Sciatic nerve (tissue), 2 donors: ENCODE measurements around the gene PTPRN2. TPM values are rescaled to one million over a fixed set of nuclear protein-coding genes. Genes with fewer than 3 reads are reported as not detected.

ENCODE experiments used
- ATAC-seq: fragments of 200-7000 bp; cut with Tn5 transposase; one replicate; pipeline ENCODE4 v1.9.1; 2020; ENCODE audit warnings: mild to moderate bottlenecking, moderate library complexity
- DNase-seq: peaks from one replicate; pipeline ENCODE4 v3.0.0-alpha.2; 2020; ENCODE audit warnings: low spot score
- intact Hi-C: fragments of 100-400 bp; cut with DNase I; formaldehyde crosslinking; loops from one replicate; pipeline ENCODE4 v1.14.2; 2022
- total RNA-seq: library from RNA; stranded (reverse); fragmentation: NEBNext Ultra II Directional; extraction: Animal tissue kit (Norgen Biotek cat#: 25700); gene quantifications from one replicate; pipeline ENCODE4 v1.2.1, GENCODE V29; 2021
- donor health status: DM: no; HTN: no; CAD: no.
- donor health status: DM: no; HTN: no; CAD: no.

PTPRN2 gene
- total RNA-seq, 1 donor from 2014 or later: 12.7 TPM

GRCh38 chr7:158127241-158127640 lies 460.4 kb downstream of the PTPRN2 start:
- intact Hi-C loops: no loop called here
- DNase-seq (no peak), ATAC-seq (no peak)

GRCh38 chr7:158126661-158127060 lies 461.0 kb downstream of the PTPRN2 start:
- intact Hi-C loops: no loop called here
- ATAC-seq (no peak), DNase-seq (no peak)

DNA sequence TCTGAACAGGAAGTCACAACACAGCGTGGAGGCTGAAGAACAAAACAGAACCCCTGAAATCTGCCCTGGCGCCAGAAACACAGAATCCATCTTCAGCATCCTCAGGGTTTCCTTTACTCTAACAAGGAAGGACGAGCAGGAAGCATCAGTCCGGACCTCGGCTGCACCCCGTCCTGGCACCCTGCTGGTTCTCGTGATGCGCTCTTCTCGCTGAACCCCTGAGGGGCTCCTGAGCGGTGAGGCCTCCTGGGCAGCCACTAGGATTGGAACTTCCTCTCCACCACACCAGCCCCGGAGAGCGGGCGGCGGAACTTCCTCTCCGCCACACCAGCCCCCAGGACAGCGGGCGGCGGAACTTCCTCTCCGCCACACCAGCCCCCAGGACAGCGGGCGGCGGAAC lies 461.9 kb downstream of the PTPRN2 start:
- intact Hi-C loops: no loop called here
- no peak for ATAC-seq
- peak; percentile 34 for DNase-seq

DNA sequence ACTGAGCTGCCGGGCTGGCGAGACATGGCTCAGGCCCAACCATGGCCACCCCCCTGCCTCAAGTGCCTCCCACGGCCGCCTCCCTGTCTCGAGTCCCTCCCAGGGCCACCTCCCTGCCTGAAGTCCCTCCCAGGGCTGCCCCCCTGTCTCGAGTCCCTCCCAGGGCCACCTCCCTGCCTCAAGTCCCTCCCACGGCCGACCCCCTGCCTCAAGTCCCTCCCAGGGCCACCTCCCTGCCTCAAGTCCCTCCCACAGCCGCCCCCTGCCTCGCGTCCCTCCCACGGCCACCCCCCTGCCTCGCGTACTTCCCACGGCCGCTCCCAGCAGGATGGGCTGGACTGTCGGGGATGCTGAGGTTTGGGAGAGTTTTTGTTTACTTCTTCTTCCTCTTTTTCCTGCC lies 462.5 kb downstream of the PTPRN2 start:
- intact Hi-C loops: no loop called here
- peak; percentile 39 for DNase-seq

DNA sequence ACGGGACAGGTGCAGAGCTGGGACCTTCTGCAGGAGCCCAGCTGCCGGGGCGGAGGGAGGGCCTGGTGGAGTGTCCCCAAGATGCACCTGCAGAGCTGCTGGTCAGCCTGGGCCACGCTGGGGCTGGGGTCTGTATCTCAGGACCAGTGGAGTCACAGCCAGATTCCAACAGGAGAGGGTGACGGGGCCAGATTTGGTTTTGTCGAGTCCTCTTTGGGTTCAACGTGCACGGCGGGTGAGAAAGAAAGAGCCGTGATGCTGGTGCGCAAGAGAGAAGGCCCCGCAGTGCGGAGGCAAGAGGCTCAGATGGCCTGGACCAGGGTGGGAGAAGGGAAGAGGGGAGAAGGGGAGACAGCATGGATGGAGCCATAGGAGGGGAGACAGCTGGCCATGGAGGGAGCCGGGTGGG lies 462.9 kb downstream of the PTPRN2 start:
- no peak for ATAC-seq
- DNase-seq: peak; percentile 42
- intact Hi-C loops: no loop called here

More for the DNA sequence above, 462.5 kb downstream of the PTPRN2 start:
- no peak for ATAC-seq

DNA sequence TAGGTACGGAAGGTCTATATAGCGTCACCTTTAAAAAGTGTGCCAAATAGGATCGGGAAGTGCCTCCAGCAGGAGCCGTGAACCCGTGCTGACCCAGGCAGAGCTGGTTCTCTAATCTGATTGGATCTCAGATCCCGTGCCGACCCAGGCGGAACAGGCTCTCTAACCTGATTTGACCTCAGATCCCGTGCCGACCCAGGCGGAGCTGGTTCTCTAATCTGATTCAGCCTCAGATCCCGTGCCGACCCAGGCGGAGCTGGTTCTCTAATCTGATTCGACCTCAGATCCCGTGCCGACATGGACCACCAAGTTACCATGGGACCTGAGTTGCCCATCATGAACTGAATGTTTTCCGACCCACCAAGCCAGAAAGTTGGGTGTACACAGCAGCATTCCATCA lies 463.9 kb downstream of the PTPRN2 start:
- ATAC-seq: no peak
- DNase-seq: peak; percentile 47
- intact Hi-C loops: no loop called here

DNA sequence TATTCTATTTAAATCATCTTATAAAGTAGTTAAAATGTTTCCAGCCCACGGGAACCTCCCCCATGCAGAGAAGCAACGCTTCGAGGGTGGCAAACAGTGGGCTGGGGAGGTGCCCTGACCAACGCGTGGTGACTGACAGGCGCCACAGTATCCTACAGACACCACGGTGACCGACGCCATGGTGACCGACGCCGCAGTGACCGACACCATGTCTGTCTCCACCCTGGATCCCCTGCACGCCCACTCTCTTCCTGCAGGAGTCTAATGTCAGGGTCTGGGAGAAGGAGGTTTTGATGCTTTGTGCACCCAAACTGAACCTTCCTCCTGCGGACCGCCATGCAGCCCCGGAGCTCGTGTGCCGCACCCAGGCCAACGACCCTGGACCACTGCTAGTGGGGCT lies 464.4 kb downstream of the PTPRN2 start:
- intact Hi-C loops: no loop called here
- no peak for ATAC-seq
- no peak for DNase-seq

DNA sequence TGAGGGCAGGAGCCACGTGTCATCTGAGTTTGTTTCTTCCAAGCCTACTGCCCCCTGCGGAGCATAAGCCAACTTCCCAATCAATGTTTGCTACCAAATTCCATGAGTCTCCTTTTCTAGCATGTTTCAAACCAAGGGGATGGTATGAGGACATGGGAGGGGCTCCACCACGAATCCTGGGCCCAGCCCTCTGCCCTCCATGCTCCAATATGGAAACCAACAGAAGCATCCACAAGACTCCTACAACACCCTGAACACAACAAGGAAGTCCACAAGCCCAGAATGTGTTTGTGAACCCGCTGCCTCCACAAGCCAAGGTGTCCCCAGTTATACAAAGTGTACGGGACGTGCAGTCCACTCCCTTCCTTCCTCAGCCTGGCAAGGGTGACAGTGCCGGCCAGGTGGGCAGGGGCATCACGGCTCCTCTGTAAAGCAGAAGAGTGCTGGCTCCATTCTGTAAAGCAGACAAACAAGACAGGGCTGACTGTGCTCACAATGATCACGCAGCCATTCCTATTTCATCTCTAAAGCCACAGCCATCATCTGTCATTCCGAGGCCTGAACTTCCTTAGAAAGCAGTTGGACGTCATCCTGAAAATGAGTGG lies 466.1 kb downstream of the PTPRN2 start:
- ATAC-seq (no peak), DNase-seq (peak; percentile 27)
- intact Hi-C loops: no loop called here

GRCh38 chr7:158120716-158121115 lies 466.9 kb downstream of the PTPRN2 start:
- DNase-seq (no peak), ATAC-seq (peak; percentile 24)
- intact Hi-C loops: no loop called here

- no peak for DNase-seq
- intact Hi-C loops: no loop called here
- no peak for ATAC-seq
Observed at GRCh38 chr7:158120316-158120715, 467.3 kb downstream of the PTPRN2 start.

GRCh38 chr7:158117341-158118222 lies 470.0 kb downstream of the PTPRN2 start:
- no peak for ATAC-seq
- intact Hi-C loops: no loop called here
- no peak for DNase-seq

GRCh38 chr7:158116235-158116634 lies 471.4 kb downstream of the PTPRN2 start:
- intact Hi-C loops: no loop called here
- DNase-seq (no peak), ATAC-seq (no peak)

DNA sequence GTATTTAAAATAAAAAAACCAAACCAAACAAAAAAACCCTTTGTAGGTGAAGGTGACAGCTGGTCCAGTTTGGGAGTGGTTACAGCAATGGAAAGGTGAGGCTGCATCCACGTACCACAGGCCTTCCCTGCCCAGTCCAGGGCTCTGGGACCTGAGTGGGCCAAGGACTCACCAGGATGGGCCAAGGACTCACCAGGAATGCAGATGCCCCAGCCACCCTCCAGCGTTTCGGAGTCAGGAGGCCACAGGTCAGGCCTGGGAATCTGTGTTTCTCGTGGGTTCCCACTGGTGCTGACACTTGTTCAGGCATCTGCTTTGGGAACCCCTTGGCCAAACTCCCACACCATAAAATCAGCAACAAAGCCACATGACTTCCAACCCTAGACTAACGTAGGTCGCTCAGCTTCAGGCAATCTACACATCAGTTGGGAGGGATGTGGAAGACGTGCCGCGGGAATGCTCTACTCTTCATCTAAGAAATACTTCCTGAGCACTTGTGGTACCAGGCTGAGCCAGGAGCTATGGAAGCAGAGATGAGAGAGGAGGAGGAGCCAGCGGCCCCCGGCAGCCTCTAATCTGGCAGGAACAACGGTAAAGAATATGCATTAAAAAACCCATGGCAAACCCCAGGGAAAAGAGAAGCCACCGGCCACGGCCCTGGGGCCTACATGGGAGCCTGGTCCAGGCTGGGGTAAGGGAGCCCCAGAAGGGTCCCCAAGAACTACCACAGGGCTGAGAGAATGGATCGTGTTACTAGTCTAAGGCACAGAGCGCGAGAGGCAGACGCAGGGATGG lies 473.4 kb downstream of the PTPRN2 start:
- intact Hi-C loops: no loop called here
- DNase-seq: no peak
- no peak for ATAC-seq

DNA sequence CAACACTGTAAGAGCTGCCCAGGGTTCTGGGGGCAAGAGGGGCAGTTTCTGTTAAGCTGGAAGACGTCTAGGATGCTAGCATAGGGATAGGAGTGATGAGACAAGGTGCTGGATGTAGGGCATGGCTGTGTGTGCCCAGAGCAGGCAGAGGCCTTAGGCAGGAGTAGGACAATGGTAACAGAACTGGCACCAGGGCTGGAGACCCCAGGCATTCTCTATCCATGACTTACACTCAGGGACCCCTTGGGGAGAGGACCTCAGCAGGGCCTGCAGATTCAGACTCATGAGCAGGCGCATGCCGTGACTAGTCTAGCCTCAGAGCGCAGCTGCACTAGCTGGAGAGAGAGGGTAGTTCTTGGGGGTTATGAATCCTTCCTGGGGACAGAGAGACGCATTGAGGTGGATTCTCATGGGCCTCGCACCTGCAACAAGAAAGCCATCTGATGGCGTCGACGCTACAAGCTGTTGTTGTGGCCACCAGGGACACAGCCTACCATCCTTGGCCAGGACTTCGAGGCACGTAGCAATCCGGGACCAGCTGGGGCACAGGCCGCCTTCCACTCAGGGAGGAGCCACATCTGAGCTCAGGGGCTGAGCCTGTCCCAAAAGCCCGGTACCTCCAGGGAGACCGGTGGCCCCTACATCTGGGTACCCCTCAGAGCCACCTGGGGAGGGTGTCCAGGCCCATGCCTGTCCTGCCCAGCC lies 474.1 kb downstream of the PTPRN2 start:
- ATAC-seq (no peak), DNase-seq (no peak)
- intact Hi-C loops: no loop called here

GRCh38 chr7:158112571-158113320 lies 474.9 kb downstream of the PTPRN2 start:
- intact Hi-C loops: no loop called here
- no peak for ATAC-seq
- DNase-seq: no peak

GRCh38 chr7:158111906-158112570 lies 475.6 kb downstream of the PTPRN2 start:
- intact Hi-C loops: no loop called here
- DNase-seq (no peak), ATAC-seq (no peak)

- DNase-seq: no peak
- no peak for ATAC-seq
- intact Hi-C loops: no loop called here
Observed at GRCh38 chr7:158111049-158111751, 476.4 kb downstream of the PTPRN2 start.
